Measurements from ENCODE around the gene FAM72B.
A peak's percentile ranks its signal among the peaks of the same experiment; 100 is the strongest.
"Not testable (repeated sequence)": the region's sequence is repeated elsewhere in the genome, so short reads cannot be mapped to it uniquely, and the experiment has no call there.

Gene FAM72B

GRCh38 chr1:121184290-121185127 is at the start of gene FAM72B, which contains the start of gene SRGAP2C:
Gene FAM72B, minus strand, starts transcription at chr1:121184340. Its CDS starts 851 bp downstream, at chr1:121183489.
Gene SRGAP2C, plus strand, starts transcription at chr1:121184975. Its CDS starts 2,472 bp downstream, at chr1:121187447.
- H3K36me3 ChIP-seq; H3K9me3 ChIP-seq; H3K4me1 ChIP-seq (ENCODE audit: control insufficient read depth in 1 of 2, insufficient read depth in 1 of 2, low read depth in 1 of 2, low read length in 1 of 2); H3K27me3 ChIP-seq: not testable (repeated sequence)
- Histone ChIP-seq H3K27ac (peak within 1 kb of the TSS; percentile 72), H3K4me3 (ENCODE audit: low read depth in 1 of 2, low read length in 1 of 2) (peak within 1 kb of the TSS; percentile 52 to 65)

- H3K4me1 ChIP-seq (ENCODE audit: control insufficient read depth in 1 of 2, insufficient read depth in 1 of 2, low read depth in 1 of 2, low read length in 1 of 2); H3K9me3 ChIP-seq; H3K4me3 ChIP-seq (ENCODE audit: low read depth in 1 of 2, low read length in 1 of 2): not testable (repeated sequence)
Observed at GRCh38 chr1:121232445-121233125, 48.4 kb upstream of the FAM72B start.

GRCh38 chr1:121230636-121231035 is 46.5 kb upstream of the FAM72B start:
- not testable (repeated sequence) for H3K27me3 ChIP-seq; H3K9me3 ChIP-seq; H3K4me3 ChIP-seq (ENCODE audit: low read depth in 1 of 2, low read length in 1 of 2); H3K27ac ChIP-seq; H3K36me3 ChIP-seq; H3K4me1 ChIP-seq (ENCODE audit: control insufficient read depth in 1 of 2, insufficient read depth in 1 of 2, low read depth in 1 of 2, low read length in 1 of 2)

More at GRCh38 chr1:121232445-121233125, 48.4 kb upstream of the FAM72B start:
- H3K27me3 ChIP-seq, H3K27ac ChIP-seq, H3K36me3 ChIP-seq: not testable (repeated sequence)

GRCh38 chr1:121227544-121228330 is 43.6 kb upstream of the FAM72B start:
- not testable (repeated sequence) for H3K4me3 ChIP-seq (ENCODE audit: low read depth in 1 of 2, low read length in 1 of 2); H3K36me3 ChIP-seq; H3K27me3 ChIP-seq; H3K4me1 ChIP-seq (ENCODE audit: control insufficient read depth in 1 of 2, insufficient read depth in 1 of 2, low read depth in 1 of 2, low read length in 1 of 2); H3K27ac ChIP-seq; H3K9me3 ChIP-seq

GRCh38 chr1:121226925-121227324 is 42.8 kb upstream of the FAM72B start:
- not testable (repeated sequence) for H3K4me1 ChIP-seq (ENCODE audit: control insufficient read depth in 1 of 2, insufficient read depth in 1 of 2, low read depth in 1 of 2, low read length in 1 of 2); H3K27me3 ChIP-seq; H3K27ac ChIP-seq; H3K36me3 ChIP-seq; H3K4me3 ChIP-seq (ENCODE audit: low read depth in 1 of 2, low read length in 1 of 2); H3K9me3 ChIP-seq

- H3K27ac ChIP-seq; H3K36me3 ChIP-seq; H3K4me3 ChIP-seq (ENCODE audit: low read depth in 1 of 2, low read length in 1 of 2); H3K9me3 ChIP-seq; H3K27me3 ChIP-seq; H3K4me1 ChIP-seq (ENCODE audit: control insufficient read depth in 1 of 2, insufficient read depth in 1 of 2, low read depth in 1 of 2, low read length in 1 of 2): not testable (repeated sequence)
Observed at GRCh38 chr1:121226295-121226904, 42.3 kb upstream of the FAM72B start.

GRCh38 chr1:121224714-121225113 is 40.6 kb upstream of the FAM72B start:
- H3K27me3 ChIP-seq; H3K4me3 ChIP-seq (ENCODE audit: low read depth in 1 of 2, low read length in 1 of 2); H3K4me1 ChIP-seq (ENCODE audit: control insufficient read depth in 1 of 2, insufficient read depth in 1 of 2, low read depth in 1 of 2, low read length in 1 of 2); H3K36me3 ChIP-seq; H3K9me3 ChIP-seq; H3K27ac ChIP-seq: not testable (repeated sequence)

GRCh38 chr1:121221770-121222169 is 37.6 kb upstream of the FAM72B start:
- H3K4me1 ChIP-seq (ENCODE audit: control insufficient read depth in 1 of 2, insufficient read depth in 1 of 2, low read depth in 1 of 2, low read length in 1 of 2); H3K4me3 ChIP-seq (ENCODE audit: low read depth in 1 of 2, low read length in 1 of 2); H3K27me3 ChIP-seq; H3K36me3 ChIP-seq; H3K27ac ChIP-seq; H3K9me3 ChIP-seq: not testable (repeated sequence)

- H3K27me3 ChIP-seq; H3K4me3 ChIP-seq (ENCODE audit: low read depth in 1 of 2, low read length in 1 of 2); H3K9me3 ChIP-seq; H3K27ac ChIP-seq; H3K36me3 ChIP-seq; H3K4me1 ChIP-seq (ENCODE audit: control insufficient read depth in 1 of 2, insufficient read depth in 1 of 2, low read depth in 1 of 2, low read length in 1 of 2): not testable (repeated sequence)
Observed at GRCh38 chr1:121216676-121217075, 32.5 kb upstream of the FAM72B start.

- H3K36me3 ChIP-seq; H3K27me3 ChIP-seq; H3K4me1 ChIP-seq (ENCODE audit: control insufficient read depth in 1 of 2, insufficient read depth in 1 of 2, low read depth in 1 of 2, low read length in 1 of 2); H3K9me3 ChIP-seq; H3K4me3 ChIP-seq (ENCODE audit: low read depth in 1 of 2, low read length in 1 of 2); H3K27ac ChIP-seq: not testable (repeated sequence)
Observed at GRCh38 chr1:121215699-121216417, 31.7 kb upstream of the FAM72B start.

GRCh38 chr1:121214544-121215156 is 30.5 kb upstream of the FAM72B start:
- H3K27ac ChIP-seq; H3K27me3 ChIP-seq; H3K4me1 ChIP-seq (ENCODE audit: control insufficient read depth in 1 of 2, insufficient read depth in 1 of 2, low read depth in 1 of 2, low read length in 1 of 2); H3K36me3 ChIP-seq; H3K9me3 ChIP-seq; H3K4me3 ChIP-seq (ENCODE audit: low read depth in 1 of 2, low read length in 1 of 2): not testable (repeated sequence)

GRCh38 chr1:121213491-121213890 is 29.4 kb upstream of the FAM72B start:
- H3K36me3 ChIP-seq, H3K27ac ChIP-seq, H3K9me3 ChIP-seq: not testable (repeated sequence)

More at GRCh38 chr1:121213491-121213890, 29.4 kb upstream of the FAM72B start:
- H3K4me1 ChIP-seq (ENCODE audit: control insufficient read depth in 1 of 2, insufficient read depth in 1 of 2, low read depth in 1 of 2, low read length in 1 of 2); H3K27me3 ChIP-seq; H3K4me3 ChIP-seq (ENCODE audit: low read depth in 1 of 2, low read length in 1 of 2): not testable (repeated sequence)
